Psoas muscle (tissue), 8 donors: Measurements from ENCODE around the gene DENND1A. TPM values are rescaled to one million over a fixed set of nuclear protein-coding genes. Genes with fewer than 3 reads are reported as not detected.

ENCODE experiments used
- ATAC-seq, 4 donors: fragments of 200-7000 bp; cut with Tn5 transposase; one replicate each; pipeline ENCODE4 v1.9.1; 2020; ENCODE audit warnings: moderate library complexity in 3 of 4, mild to moderate bottlenecking in 2 of 4
- DNase-seq, 2 donors: peaks; one replicate each; pipeline ENCODE4 v3.0.0-alpha.2; 2020
- H3K27ac ChIP-seq: fragments of 200-600 bp; one replicate; pipeline ENCODE4 v1.8.0; 2022
- H3K27me3 ChIP-seq, 3 donors: fragments of 200-600 bp in 1 of 3; one replicate each; pipeline versions ENCODE4 v1.6.1 to v1.8.0; 2013 to 2022; ENCODE audit warnings: low read length in 2 of 3, mild to moderate bottlenecking in 2 of 3, moderate library complexity in 1 of 3; ENCODE audit not compliant: insufficient read depth in 3 of 3
- H3K36me3 ChIP-seq, 2 donors: fragments of 200-600 bp in 1 of 2; one replicate each; pipeline versions ENCODE4 v1.6.1 to v1.8.0; 2013 to 2022; ENCODE audit warnings: low read depth in 1 of 2, mild to moderate bottlenecking in 1 of 2, moderate library complexity in 1 of 2; ENCODE audit not compliant: insufficient read depth in 1 of 2
- H3K4me1 ChIP-seq: fragments of 200-600 bp; one replicate; pipeline ENCODE4 v1.8.0; 2022
- H3K4me3 ChIP-seq: fragments of 200-600 bp; one replicate; pipeline ENCODE4 v1.8.0; 2022; ENCODE audit warnings: mild to moderate bottlenecking
- H3K9me3 ChIP-seq: fragments of 200-600 bp; one replicate; pipeline ENCODE4 v1.8.0; 2022
- WGBS, 3 donors: extraction: QIAGEN DNeasy Blood & Tissue Kit; methylation state at CpG; one replicate each; pipeline versions ENCODE4 v1.1.6 to v1.1.7; 2013; 5-methylcytosine and 5-hydroxymethylcytosine counted together
- intact Hi-C, 2 donors: fragments of 100-400 bp; cut with DNase I; formaldehyde crosslinking; loops; one replicate each; pipeline versions ENCODE4 v1.11.0 to v1.14.2; 2022
- polyA plus RNA-seq, 3 donors: library from polyadenylated mRNA; stranded (reverse); fragments of 200-250 nt; gene quantifications; one replicate each; pipeline ENCODE4 v1.2.3, GENCODE V29; 2013
- total RNA-seq, 4 donors: library from RNA; stranded (reverse); fragmentation: NEBNext Ultra II Directional in 2 of 4; extraction: Animal tissue kit (Norgen Biotek cat#: 25700) in 2 of 4; gene quantifications; one replicate each; pipeline versions ENCODE4 v1.2.1 to v1.2.4, GENCODE V29; 2021 to 2023
- TF ChIP-seq, protein P1 (sequence below): fragments of 200-600 bp; IDR thresholded peaks from one replicate; pipeline ENCODE4 v1.8.0; 2022; ENCODE audit warnings: antibody characterized with exemption
- donor health status: healthy with polysubstance abuse.
- donor health status: DM: no; HTN: no; CAD: no; lungs with moderate emphysema.
- donor health status: Bipolar disorder and iron deficiency.
- donor health status: healthy.
- donor health status: DM: yes; HTN: yes; CAD: no.
- donor health status: DM: no; HTN: no; CAD: no.
- donor health status: DM: no; HTN: no; CAD: no.
- donor health status: DM: yes; HTN: yes; CAD: no.

DENND1A gene
- total and polyA plus RNA-seq, 7 donors = 6.1 to 17.3 (median 13.9) TPM

DNA sequence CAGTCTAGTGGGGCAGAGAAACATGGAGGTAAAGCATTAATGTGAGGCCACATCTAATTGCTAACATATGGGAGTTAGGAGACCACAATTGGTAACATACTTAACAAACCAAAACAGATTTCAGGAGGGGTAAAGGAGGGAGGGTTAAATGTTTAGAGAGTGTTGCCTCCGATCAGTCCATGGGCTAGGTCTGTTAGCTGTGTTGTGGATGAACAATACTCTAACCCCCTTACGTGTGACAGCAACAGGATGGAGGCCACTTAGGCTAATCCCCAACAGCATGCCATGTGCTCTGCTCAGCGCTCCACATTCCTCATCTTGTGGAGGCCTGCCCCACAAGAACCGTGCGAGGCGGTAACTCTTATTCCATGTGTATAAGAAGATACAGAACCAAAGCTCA is 406.9 kb downstream of the DENND1A start:
- Histone ChIP-seq H3K4me3 (no peak overlapping the region), H3K27me3 (no peaks in the 10 kb centered on the region), H3K9me3 (no peaks in the 10 kb centered on the region), H3K36me3 (no peaks in the 10 kb centered on the region), H3K4me1 (no peaks in the 10 kb centered on the region), H3K27ac (no peak overlapping the region)
- intact Hi-C loops = no loop called here
- no peak for ATAC-seq
- TF ChIP-seq, protein P1, sequence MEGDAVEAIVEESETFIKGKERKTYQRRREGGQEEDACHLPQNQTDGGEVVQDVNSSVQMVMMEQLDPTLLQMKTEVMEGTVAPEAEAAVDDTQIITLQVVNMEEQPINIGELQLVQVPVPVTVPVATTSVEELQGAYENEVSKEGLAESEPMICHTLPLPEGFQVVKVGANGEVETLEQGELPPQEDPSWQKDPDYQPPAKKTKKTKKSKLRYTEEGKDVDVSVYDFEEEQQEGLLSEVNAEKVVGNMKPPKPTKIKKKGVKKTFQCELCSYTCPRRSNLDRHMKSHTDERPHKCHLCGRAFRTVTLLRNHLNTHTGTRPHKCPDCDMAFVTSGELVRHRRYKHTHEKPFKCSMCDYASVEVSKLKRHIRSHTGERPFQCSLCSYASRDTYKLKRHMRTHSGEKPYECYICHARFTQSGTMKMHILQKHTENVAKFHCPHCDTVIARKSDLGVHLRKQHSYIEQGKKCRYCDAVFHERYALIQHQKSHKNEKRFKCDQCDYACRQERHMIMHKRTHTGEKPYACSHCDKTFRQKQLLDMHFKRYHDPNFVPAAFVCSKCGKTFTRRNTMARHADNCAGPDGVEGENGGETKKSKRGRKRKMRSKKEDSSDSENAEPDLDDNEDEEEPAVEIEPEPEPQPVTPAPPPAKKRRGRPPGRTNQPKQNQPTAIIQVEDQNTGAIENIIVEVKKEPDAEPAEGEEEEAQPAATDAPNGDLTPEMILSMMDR = no peak
- WGBS, 3 donors = 95 to 98% (median 97%) methylated on average over 6 of the region's 6 CpGs
- DNase-seq = no peak

DNA sequence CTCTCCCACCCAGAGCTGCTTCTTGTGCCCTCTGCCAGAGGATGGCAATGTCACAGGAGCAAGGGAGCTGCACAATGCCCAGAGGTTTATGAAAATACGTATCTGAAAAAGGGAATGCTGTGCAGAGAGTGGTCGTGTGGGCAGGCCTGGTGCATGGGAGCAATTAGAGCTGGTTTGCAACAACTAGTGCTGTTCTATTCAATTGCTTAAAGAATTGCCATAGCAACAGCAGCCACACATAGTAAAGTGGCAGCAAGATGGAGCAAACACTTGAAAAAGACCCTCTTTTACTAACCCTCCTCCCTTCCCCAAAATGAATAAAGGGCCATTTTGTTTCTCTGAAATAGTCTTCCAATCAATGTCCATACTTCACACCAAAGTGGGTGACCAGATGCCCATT is 407.7 kb downstream of the DENND1A start:
- Histone ChIP-seq H3K9me3 (no peaks in the 10 kb centered on the region), H3K27ac (no peak overlapping the region), H3K4me3 (no peak overlapping the region), H3K4me1 (no peaks in the 10 kb centered on the region), H3K27me3 (no peaks in the 10 kb centered on the region), H3K36me3 (no peaks in the 10 kb centered on the region)
- TF ChIP-seq, protein P1 = no peak
- 92 to 95% (median 95%) methylated on average over 2 of the region's 2 CpGs for WGBS, 3 donors
- intact Hi-C loops = no loop called here
- ATAC-seq = no peak
- DNase-seq = no peak

DNA sequence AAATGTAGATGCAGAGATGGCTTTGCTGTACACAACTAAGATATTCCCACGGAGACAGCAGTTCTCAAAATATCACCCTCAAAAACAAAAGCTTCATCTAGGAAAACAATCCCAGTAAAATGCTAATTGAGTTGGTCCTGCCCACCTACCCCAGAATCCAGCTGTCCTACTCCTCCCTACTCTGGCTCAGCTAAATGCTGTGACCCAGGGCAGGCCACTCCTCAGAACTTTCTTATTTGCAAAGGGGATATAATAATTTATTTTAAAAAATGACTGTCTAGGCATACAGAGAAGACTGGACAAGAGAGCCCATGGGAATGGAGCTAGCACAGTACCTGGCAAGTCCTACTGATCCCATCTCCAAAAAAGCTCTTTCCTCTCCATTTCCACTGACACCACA is 411.6 kb downstream of the DENND1A start:
- Histone ChIP-seq H3K36me3 (no peaks in the 10 kb centered on the region), H3K27ac (no peak overlapping the region), H3K4me1 (no peaks in the 10 kb centered on the region), H3K27me3 (no peaks in the 10 kb centered on the region), H3K4me3 (no peak overlapping the region), H3K9me3 (no peaks in the 10 kb centered on the region)
- intact Hi-C loops = no loop called here
- 21 to 38% (median 22%) methylated on average over 1 of the region's 1 CpG for WGBS, 3 donors
- ATAC-seq (no peak), DNase-seq (no peak)
- TF ChIP-seq, protein P1 = no peak

DNA sequence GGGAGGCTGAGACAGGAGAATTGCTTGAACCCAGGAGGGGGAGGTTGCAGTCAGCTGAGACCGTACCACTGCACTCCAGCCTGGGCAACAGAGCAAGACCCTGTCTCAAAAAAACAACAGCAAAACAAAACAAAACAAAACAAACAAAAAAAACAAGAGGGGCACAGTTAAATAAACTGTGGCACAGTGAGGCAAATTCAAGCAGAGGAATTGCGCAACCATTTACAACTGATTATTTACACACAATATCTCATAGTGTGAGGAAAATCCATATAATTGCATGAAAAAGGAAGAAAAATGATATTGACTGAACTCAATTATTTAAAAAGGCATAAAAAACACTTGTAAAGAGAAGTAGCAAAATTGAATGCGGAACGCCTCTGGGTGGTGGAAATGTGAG is 412.4 kb downstream of the DENND1A start:
- ATAC-seq (no peak), DNase-seq (no peak)
- TF ChIP-seq, protein P1 = no peak
- H3K9me3 ChIP-seq = no peaks in the 10 kb centered on the region
- H3K36me3 ChIP-seq = no peaks in the 10 kb centered on the region
- 82 to 93% (median 88%) methylated on average over 4 of the region's 4 CpGs for WGBS, 3 donors
- intact Hi-C loops = no loop called here
- no peaks in the 10 kb centered on the region for H3K4me1 ChIP-seq
- H3K27me3 ChIP-seq = no peaks in the 10 kb centered on the region
- H3K27ac ChIP-seq = no peak overlapping the region
- H3K4me3 ChIP-seq = no peak overlapping the region

DNA sequence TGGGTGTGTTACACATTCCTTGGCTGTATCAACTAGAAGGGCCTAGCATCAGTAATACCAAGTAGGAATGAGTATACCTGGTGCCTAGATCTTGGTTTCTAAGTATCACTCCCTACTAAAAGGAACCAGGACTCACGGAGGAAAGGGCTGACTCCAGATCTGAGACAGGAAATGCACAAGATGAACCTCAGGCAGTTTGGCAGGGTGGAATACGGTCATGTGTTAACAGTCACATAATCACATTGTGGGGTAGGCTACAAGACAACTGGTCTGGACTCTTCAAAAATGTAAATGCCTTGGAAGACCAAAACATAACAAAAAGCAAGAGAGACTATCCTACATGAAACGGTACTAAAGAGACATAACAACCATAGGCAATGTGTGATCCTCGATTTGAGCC is 415.2 kb downstream of the DENND1A start:
- Histone ChIP-seq H3K36me3 (no peaks in the 10 kb centered on the region), H3K4me3 (no peak overlapping the region), H3K4me1 (no peaks in the 10 kb centered on the region), H3K9me3 (no peaks in the 10 kb centered on the region), H3K27ac (no peak overlapping the region), H3K27me3 (no peaks in the 10 kb centered on the region)
- DNase-seq = no peak
- WGBS, 3 donors = 86 to 93% (median 91%) methylated on average over 4 of the region's 4 CpGs
- TF ChIP-seq, protein P1 = no peak
- no peak for ATAC-seq
- intact Hi-C loops = no loop called here
